ENCODE data around the gene DMPK.

The DMPK gene

DNA sequence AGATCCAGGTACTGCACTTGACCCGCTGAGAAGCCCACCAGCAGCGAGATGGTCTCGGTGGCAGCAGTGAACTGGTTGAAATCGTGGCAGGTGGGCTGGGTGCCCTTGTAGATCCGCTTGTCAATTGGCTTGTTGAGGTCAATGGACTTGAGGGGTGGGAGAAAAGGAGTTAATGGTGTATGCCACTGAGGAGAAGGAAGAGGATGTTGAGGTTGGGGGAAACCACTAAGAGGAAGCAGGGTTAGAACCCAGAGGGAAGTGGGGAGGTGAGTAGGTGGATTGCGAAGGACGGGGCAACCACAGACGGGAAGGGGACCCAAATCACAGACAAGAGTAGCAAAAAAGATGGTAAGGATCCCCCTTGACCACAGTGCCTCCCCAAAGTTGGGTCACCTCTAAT, 8.7 kb upstream of the DMPK start:
- TF ChIP-seq, protein P1, sequence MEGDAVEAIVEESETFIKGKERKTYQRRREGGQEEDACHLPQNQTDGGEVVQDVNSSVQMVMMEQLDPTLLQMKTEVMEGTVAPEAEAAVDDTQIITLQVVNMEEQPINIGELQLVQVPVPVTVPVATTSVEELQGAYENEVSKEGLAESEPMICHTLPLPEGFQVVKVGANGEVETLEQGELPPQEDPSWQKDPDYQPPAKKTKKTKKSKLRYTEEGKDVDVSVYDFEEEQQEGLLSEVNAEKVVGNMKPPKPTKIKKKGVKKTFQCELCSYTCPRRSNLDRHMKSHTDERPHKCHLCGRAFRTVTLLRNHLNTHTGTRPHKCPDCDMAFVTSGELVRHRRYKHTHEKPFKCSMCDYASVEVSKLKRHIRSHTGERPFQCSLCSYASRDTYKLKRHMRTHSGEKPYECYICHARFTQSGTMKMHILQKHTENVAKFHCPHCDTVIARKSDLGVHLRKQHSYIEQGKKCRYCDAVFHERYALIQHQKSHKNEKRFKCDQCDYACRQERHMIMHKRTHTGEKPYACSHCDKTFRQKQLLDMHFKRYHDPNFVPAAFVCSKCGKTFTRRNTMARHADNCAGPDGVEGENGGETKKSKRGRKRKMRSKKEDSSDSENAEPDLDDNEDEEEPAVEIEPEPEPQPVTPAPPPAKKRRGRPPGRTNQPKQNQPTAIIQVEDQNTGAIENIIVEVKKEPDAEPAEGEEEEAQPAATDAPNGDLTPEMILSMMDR (IDR thresholded peaks at IDR 0.05), result no peak

DNA sequence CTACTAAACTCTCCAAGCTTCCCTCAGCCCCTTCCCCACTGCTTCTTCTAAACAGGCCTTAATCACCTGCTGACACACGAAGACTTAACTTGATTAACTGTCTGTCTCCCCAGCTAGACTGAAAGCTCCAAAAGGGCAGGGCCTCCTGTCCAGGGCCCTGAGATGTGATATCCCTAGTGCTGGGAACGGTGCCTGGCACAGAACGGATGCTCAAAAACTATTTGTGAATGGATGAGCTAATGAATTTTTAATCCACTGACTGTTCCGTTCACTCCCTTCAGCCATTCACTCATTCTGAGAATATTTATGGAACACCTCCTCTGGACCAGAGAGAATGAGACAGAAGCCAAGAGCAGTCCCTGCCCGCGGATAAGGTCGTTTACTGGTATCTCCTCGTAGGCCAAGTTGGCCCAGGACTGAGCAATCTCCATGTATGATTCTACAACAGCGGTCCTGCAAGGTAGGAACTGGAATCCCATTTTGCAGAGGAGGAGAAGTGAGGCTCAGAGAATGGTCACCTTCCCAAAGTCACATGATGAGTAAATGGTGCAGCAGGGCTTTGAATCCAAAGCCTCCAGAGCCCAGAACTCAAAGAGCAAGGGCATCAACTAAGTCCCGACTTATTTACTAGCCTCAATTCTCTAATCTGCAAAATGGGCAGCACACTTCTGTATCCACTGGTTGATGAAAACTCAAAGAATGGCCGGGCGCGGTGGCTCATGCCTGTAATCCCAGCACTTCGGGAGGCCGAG, 6.9 kb upstream of the DMPK start:
- TF ChIP-seq, protein P1 (IDR thresholded peaks at IDR 0.05), result no peak

DNA sequence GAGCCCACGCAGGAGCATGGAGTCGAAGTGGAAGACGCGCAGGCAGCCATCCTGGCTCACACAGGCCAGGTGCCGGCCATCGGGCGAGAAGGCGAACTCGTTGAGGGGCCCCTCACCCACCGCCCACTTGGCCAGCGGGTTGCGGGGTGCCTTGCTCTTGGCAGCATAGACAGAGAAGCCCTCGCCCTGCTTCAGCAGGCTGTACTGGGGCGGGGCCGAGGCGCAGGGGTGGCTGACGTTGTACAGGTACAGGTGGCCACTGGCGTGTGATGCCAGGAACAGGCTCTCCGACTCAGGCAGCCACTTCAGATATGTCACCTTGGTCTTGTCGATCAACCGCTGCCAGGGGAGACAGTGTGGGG, 4.2 kb upstream of the DMPK start:
- TF ChIP-seq, protein P1 (IDR thresholded peaks at IDR 0.05), result no peak

DNA sequence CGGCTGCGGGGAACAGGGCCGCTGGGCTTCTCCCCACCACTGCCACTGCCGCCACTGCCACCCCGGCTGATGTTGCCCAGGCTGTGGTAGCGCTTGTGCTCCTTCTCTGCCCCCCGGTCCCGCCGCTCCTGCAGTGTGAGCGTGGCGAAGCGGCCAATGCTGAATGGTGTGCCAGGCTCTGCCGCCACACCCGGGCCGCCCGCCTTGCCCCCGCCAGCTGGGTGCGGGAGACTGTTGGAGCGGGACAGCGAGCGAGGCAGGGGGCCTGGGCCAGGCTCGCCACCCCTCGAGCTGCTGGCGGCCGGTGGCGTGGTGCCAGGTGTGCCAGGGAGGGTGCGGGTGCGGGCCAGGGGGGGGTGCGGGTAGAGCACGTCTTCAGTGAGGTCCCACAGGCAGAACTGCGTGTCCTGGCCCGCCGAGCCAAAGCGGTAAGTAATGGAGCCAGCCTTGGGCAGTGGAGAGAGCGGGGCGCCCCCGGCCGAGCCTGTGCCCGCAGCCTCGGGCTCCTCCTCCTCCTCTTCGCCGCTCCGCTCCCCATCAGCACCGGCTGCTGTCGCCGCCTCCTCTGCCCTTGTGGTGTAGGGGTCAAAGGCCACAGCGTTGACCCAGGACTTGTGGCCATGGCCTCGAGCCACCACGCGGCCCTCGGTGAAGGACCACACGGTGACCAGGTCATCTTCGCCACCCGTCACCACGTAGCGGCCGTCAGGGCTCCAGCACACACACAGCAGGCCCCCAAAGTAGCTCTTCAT, 3.7 kb upstream of the DMPK start:
- TF ChIP-seq, protein P1 (IDR thresholded peaks at IDR 0.05), result no peak

DNA sequence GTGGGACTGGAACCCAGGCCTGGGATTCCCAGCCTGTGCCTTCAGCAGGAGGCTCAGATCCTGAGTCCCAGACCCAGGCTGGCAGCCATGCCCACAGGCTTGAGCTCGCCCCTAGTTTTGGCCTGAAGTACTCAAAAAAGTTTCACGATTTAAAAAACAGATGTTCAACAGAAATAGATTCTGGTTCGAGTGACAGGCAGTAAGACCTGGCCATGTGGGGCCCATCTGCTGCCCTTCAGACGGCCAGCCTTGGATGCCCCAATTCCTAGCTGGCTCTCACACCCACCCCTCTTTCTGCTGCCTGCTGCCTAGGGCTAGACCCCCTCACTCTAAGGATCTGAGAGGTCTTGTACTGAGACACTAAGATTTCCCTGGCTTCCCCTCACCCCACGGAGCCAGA, 2.8 kb upstream of the DMPK start:
- TF ChIP-seq, protein P1 (IDR thresholded peaks at IDR 0.05), result no peak

DNA sequence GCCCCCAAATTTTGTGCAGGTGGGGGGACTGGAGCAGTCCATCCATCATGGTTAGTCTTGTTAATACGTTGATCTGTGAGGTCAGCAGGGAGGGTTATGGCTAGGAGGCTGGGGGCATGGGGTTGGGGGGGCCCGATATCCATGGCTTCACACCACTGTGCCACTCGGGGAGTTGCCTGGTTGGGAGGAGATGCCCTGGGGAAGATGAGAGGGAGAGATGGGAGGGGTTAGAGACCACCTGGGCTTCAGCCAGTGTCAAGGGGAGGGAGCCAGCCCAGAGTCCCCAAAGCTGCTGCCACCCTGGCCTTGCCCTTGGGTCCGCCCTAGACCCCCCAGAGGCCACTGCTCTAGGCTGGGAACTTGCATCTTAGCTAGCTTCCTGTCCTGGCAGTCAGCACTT, 1.8 kb upstream of the DMPK start:
- TF ChIP-seq, protein P1 (IDR thresholded peaks at IDR 0.05), result no peak

DNA sequence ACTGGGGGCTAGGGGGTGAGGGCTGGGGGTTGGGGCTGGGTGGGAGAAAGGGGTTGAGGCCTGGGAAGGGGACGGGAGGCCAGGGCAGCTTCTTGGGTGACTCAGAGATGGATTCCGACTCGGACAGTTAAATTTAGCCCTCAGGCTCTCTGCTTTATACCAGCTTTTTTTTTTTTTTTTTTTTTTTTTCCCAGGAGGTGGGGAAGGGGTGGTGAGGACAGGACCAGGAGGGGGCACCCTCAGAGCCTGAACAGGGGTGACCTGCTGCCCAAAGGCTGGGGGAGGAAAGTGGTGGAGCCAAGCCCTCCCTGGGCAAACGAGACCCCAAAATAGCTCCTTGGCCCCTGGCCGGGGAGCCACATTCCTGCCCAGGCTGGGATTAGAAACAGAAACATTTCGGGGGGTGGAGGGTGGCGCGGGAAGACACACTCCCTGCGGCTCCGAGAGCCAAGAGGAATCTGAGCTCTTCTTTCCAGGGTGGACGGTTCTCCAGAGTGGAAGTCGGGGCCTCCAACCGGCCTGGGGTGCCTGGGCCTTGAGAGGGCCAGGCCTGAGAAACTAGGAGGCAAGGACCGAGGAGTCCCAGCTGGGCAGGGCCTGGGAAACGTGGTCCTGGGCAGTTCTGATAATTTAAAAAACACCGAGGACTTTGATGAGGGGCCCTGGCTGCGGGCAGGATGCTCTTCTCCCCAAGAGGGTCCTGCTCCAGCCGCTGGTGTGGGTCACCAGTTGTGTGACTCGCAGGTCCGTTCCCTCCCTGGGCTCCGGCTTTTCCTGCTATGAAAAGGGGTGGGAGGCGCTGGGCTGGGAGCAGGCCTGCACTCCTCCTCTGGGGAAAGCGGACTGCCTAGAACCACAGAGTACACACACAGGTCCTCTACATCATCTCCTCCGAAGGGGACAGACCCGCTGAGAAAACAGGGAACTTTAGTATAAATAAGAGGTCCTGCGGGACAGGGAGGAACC, 813 bp upstream of the DMPK start:
- TF ChIP-seq, protein P1 (IDR thresholded peaks at IDR 0.05), result no peak
